ENCODE measurements around the gene PPIL4. TPM values are rescaled to one million over a fixed set of nuclear protein-coding genes. Genes with fewer than 3 reads are reported as not detected.

Gene PPIL4
- total and polyA plus RNA-seq, 2 of the 13 experiments (the other 11 are each of a cell fraction or from before 2014, with no cell fraction given), result 5.5 to 46.0 TPM

DNA sequence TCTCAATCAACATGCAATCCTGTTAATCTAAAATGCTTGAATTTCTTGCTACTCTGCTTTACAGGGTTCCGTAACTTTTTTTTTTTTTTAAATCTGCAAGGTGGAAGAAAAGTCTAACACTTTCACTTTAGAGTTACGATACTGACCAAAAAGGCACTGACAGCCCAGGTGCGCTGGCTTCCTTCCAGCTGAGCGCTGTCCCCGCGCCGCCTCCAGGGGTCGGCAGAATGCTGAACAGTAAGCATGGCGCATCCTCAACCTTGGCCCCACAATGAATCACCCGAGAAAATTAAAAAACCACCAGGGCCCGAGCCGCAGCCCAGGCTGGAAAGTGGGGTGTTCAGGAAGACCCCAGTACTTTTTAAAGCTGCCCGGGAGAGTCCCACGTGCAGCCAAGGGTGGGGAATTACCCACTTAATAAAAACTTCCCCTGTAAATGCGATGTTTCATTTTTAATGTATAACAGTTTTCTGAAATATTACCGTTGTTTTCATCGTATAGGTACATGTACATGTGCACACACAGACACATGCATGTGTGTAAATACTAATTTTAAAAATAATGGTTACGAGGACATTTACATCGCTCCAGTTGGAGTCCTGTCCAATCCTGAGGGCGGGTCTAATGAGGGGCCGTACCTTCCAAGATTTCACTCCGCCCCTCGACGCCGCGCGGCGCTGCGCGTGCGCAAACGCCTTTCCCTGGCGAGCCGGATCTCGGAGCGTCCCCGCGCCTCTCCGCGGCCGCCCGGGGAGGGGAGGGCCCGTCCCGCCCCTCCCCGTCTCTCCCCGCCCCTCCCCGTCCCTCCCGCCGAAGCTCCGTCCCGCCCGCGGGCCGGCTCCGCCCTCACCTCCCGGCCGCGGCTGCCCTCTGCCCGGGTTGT, 19.9 kb upstream of the PPIL4 start, which contains the start of gene GINM1 (continued):
- TF ChIP-seq, protein P1, sequence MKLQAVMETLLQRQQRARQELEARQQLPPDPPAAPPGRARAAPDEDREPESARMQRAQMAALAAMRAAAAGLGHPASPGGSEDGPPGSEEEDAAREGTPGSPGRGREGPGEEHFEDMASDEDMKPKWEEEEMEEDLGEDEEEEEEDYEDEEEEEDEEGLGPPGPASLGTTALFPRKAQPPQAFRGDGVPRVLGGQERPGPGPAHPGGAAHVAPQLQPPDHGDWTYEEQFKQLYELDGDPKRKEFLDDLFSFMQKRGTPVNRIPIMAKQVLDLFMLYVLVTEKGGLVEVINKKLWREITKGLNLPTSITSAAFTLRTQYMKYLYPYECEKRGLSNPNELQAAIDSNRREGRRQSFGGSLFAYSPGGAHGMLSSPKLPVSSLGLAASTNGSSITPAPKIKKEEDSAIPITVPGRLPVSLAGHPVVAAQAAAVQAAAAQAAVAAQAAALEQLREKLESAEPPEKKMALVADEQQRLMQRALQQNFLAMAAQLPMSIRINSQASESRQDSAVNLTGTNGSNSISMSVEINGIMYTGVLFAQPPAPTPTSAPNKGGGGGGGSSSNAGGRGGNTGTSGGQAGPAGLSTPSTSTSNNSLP (IDR thresholded peaks at IDR 0.05; ENCODE audit: low read depth, low read length), result 0 out of 2 replicates have a peak, but pooled peaks have one; percentile 12
- TF ChIP-seq SRSF4 (IDR thresholded peaks at IDR 0.05; ENCODE audit: low read depth, low read length, poor library complexity, severe bottlenecking) (no peak), MYC (CRISPR knock-in tag; IDR thresholded peaks at IDR 0.05; ENCODE audit: borderline replicate concordance) (peak; percentile 82), NFKBIZ (CRISPR knock-in tag; IDR thresholded peaks at IDR 0.05) (no peak), ZNF850 (CRISPR knock-in tag; conservative IDR thresholded peaks at IDR 0.05) (no peak), SETDB1 (CRISPR knock-in tag; IDR thresholded peaks at IDR 0.05; ENCODE audit: borderline replicate concordance) (no peak), ZNF263 (CRISPR knock-in tag; IDR thresholded peaks at IDR 0.05) (no peak), STAT5B (CRISPR knock-in tag; IDR thresholded peaks at IDR 0.05) (no peak), ONECUT2 (CRISPR knock-in tag; IDR thresholded peaks at IDR 0.05) (no peak), POLR2AphosphoS5 (IDR thresholded peaks at IDR 0.05; ENCODE audit: low read depth, low read length) (no peak; the same call in none of the 2 replicates), KAT8 (CRISPR knock-in tag; IDR thresholded peaks at IDR 0.05) (peak; percentile 58), SNRNP70 (IDR thresholded peaks at IDR 0.05; ENCODE audit: low read depth, low read length) (no peak), SMC3 (IDR thresholded peaks at IDR 0.05; ENCODE audit: low read length) (no peak), ZNF780A (CRISPR knock-in tag; IDR thresholded peaks at IDR 0.05) (no peak), RFX3 (CRISPR knock-in tag; IDR thresholded peaks at IDR 0.05) (no peak), KLF11 (CRISPR knock-in tag; IDR thresholded peaks at IDR 0.05) (no peak), SIX4 (CRISPR knock-in tag; IDR thresholded peaks at IDR 0.05) (no peak), SMARCE1 (IDR thresholded peaks at IDR 0.05; ENCODE audit: borderline replicate concordance) (no peak), ZNF589 (CRISPR knock-in tag; conservative IDR thresholded peaks at IDR 0.05) (no peak)
- TF ChIP-seq, protein P2, sequence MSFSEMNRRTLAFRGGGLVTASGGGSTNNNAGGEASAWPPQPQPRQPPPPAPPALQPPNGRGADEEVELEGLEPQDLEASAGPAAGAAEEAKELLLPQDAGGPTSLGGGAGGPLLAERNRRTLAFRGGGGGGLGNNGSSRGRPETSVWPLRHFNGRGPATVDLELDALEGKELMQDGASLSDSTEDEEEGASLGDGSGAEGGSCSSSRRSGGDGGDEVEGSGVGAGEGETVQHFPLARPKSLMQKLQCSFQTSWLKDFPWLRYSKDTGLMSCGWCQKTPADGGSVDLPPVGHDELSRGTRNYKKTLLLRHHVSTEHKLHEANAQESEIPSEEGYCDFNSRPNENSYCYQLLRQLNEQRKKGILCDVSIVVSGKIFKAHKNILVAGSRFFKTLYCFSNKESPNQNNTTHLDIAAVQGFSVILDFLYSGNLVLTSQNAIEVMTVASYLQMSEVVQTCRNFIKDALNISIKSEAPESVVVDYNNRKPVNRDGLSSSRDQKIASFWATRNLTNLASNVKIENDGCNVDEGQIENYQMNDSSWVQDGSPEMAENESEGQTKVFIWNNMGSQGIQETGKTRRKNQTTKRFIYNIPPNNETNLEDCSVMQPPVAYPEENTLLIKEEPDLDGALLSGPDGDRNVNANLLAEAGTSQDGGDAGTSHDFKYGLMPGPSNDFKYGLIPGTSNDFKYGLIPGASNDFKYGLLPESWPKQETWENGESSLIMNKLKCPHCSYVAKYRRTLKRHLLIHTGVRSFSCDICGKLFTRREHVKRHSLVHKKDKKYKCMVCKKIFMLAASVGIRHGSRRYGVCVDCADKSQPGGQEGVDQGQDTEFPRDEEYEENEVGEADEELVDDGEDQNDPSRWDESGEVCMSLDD (CRISPR knock-in tag; IDR thresholded peaks at IDR 0.05; ENCODE audit: borderline replicate concordance), result peak; percentile 63; the same call in 1 of the 2 replicates
- TF ChIP-seq, protein P3, sequence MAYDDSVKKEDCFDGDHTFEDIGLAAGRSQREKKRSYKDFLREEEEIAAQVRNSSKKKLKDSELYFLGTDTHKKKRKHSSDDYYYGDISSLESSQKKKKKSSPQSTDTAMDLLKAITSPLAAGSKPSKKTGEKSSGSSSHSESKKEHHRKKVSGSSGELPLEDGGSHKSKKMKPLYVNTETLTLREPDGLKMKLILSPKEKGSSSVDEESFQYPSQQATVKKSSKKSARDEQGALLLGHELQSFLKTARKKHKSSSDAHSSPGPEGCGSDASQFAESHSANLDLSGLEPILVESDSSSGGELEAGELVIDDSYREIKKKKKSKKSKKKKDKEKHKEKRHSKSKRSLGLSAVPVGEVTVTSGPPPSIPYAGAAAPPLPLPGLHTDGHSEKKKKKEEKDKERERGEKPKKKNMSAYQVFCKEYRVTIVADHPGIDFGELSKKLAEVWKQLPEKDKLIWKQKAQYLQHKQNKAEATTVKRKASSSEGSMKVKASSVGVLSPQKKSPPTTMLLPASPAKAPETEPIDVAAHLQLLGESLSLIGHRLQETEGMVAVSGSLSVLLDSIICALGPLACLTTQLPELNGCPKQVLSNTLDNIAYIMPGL (CRISPR knock-in tag; IDR thresholded peaks at IDR 0.05; ENCODE audit: borderline replicate concordance in 1 of 2, low read depth in 1 of 2), result peak; percentile 49 to 89; a peak in 3 of 4 replicates
- TF ChIP-seq, protein P4, sequence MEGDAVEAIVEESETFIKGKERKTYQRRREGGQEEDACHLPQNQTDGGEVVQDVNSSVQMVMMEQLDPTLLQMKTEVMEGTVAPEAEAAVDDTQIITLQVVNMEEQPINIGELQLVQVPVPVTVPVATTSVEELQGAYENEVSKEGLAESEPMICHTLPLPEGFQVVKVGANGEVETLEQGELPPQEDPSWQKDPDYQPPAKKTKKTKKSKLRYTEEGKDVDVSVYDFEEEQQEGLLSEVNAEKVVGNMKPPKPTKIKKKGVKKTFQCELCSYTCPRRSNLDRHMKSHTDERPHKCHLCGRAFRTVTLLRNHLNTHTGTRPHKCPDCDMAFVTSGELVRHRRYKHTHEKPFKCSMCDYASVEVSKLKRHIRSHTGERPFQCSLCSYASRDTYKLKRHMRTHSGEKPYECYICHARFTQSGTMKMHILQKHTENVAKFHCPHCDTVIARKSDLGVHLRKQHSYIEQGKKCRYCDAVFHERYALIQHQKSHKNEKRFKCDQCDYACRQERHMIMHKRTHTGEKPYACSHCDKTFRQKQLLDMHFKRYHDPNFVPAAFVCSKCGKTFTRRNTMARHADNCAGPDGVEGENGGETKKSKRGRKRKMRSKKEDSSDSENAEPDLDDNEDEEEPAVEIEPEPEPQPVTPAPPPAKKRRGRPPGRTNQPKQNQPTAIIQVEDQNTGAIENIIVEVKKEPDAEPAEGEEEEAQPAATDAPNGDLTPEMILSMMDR (CRISPR knock-in tag; IDR thresholded peaks at IDR 0.05), result peak; percentile 87
